Heart left ventricle (tissue), 16 donors: ENCODE data around the gene IGF1R. TPM values are rescaled to one million over a fixed set of nuclear protein-coding genes. Genes with fewer than 3 reads are reported as not detected.

ENCODE experiments used
- ATAC-seq, 4 donors: fragments of 200-7000 bp; cut with Tn5 transposase; one replicate each; pipeline ENCODE4 v1.9.1; 2020 to 2022; ENCODE audit warnings: moderate library complexity in 4 of 4, mild to moderate bottlenecking in 3 of 4, moderate number of reproducible peaks in 1 of 4
- DNase-seq, 5 donors: peaks; one replicate each; pipeline ENCODE4 v3.0.0-alpha.2; 2020
- H3K27ac ChIP-seq, 12 donors: fragments of 200-600 bp; sonication (generic) in 4 of 12; one replicate each; pipeline versions ENCODE4 v1.5.0 to v1.8.0; 2016 to 2022; ENCODE audit warnings: mild to moderate bottlenecking in 2 of 12
- H3K27me3 ChIP-seq, 9 donors: fragments of 200-600 bp; sonication (generic) in 2 of 9; one replicate each; pipeline versions ENCODE4 v1.5.1 to v1.8.0; 2016 to 2022; ENCODE audit warnings: mild to moderate bottlenecking in 3 of 9
- H3K36me3 ChIP-seq, 9 donors: fragments of 200-600 bp; sonication (generic) in 2 of 9; one replicate each; pipeline versions ENCODE4 v1.5.0 to v1.8.0; 2018 to 2022; ENCODE audit warnings: mild to moderate bottlenecking in 2 of 9
- H3K4me1 ChIP-seq, 12 donors: fragments of 200-600 bp; sonication (generic) in 4 of 12; one replicate each; pipeline versions ENCODE4 v1.5.0 to v1.8.0; 2016 to 2022; ENCODE audit warnings: mild to moderate bottlenecking in 3 of 12
- H3K4me3 ChIP-seq, 12 donors: fragments of 200-600 bp; sonication (generic) in 4 of 12; one replicate each; pipeline versions ENCODE4 v1.5.0 to v1.8.0; 2017 to 2022; ENCODE audit warnings: mild to moderate bottlenecking in 9 of 12, moderate library complexity in 4 of 12
- H3K9me3 ChIP-seq, 12 donors: fragments of 200-600 bp; sonication (generic) in 4 of 12; one replicate each; pipeline versions ENCODE4 v1.5.0 to v1.8.0; 2016 to 2022; ENCODE audit warnings: mild to moderate bottlenecking in 1 of 12
- POLR2A ChIP-seq, 2 donors: fragments of 450-650 bp; IDR thresholded peaks; one replicate each; pipeline ENCODE4 v1.6.1; 2017; ENCODE audit warnings: antibody characterized with exemption in 2 of 2, mild to moderate bottlenecking in 2 of 2, moderate library complexity in 2 of 2
- WGBS, 4 donors: extraction: QIAGEN DNeasy Blood & Tissue Kit in 2 of 4; methylation state at CpG; one replicate each; pipeline versions ENCODE4 v1.1.5 to v1.1.7; 2013 to 2018; 5-methylcytosine and 5-hydroxymethylcytosine counted together
- intact Hi-C, 10 donors: fragments of 100-400 bp; cut with DNase I; formaldehyde crosslinking; loops; one replicate each; pipeline versions ENCODE4 v1.11.1 to v1.14.2; 2022
- polyA plus RNA-seq, 2 donors: library from polyadenylated mRNA; stranded (reverse); fragments of 200-250 nt; gene quantifications; one replicate each; pipeline ENCODE4 v1.2.3, GENCODE V29; 2013
- total RNA-seq, 9 donors: library from RNA; depleted of rRNA in 2 of 9; stranded (reverse); fragments of >200 nt in 2 of 9; fragmentation: NEBNext Ultra II Directional in 3 of 9; extraction: Animal tissue kit (Norgen Biotek cat#: 25700) in 3 of 9; gene quantifications; one replicate each; pipeline versions ENCODE4 v1.1.0 to v1.2.4, GENCODE V29; 2016 to 2023
- TF ChIP-seq, protein P1 (sequence below), 12 donors: fragments of 200-600 bp; sonication (generic) in 4 of 12; IDR thresholded peaks; one replicate each; pipeline versions ENCODE4 v1.5.0 to v1.8.0; 2018 to 2022; ENCODE audit warnings: antibody characterized with exemption in 12 of 12, mild to moderate bottlenecking in 5 of 12
- donor health status: ischemic (EF 13 %, LVEDD 7.1; RV severe dilation, severe dysfunction).
- donor health status: healthy with polysubstance abuse.
- donor health status: DM: no; HTN: yes; CAD: no.
- donor health status: DM: no; HTN: no; CAD: no.
- donor health status: ischemic (EF 25% LVEDD 6.9; RV normal size, moderate dysfunction).
- donor health status: ischemic (EF 25% LVEDD 5.7; RV mildly dilated, moderate dysfunction).
- donor health status: healthy.
- donor health status: DM: yes; HTN: yes; CAD: no.
- donor health status: ischemic (EF 35%, LVEDD 5.7; RV mildly dilated, moderate dysfunction).
- donor health status: nonischemic (EF 11% LVEDD 7.7; RV severe dilation, severe dysfunction).
- donor health status: DM: yes; HTN: yes; CAD: no.
- donor health status: PGD.
- donor health status: ischemic (EF 29% LVEDD 5.4; RV normal size, mild dysfunction).
- donor health status: nonischemic (EF 23%, LVEDD 6.1; RV moderate dilation, normal function).

The IGF1R gene
- total and polyA plus RNA-seq, 11 donors: 7.4 to 93.1 (median 40.5) TPM

DNA sequence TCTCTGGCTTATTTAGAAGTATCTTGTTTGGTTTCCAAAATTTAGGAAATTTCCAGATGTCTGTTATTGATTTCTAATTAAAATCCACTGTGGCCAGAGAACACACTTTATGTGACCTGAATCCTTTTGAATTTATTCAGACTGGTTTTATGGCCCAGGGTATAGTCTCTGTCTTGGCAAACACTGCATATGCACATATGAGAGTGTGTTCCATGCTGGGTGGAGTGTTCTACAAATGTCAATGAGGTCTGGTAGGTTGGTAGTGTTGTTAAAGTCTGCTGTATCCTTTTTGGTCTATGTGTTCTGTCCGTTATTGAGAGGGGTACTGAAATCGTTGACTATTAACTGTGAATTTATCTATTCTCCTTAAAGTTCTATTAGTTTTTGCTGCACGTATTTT, 329.1 kb downstream of the IGF1R start:
- H3K4me3 ChIP-seq: no peak overlapping the region
- no peaks in the 10 kb centered on the region for H3K36me3 ChIP-seq
- 92 to 95% (median 93%) methylated on average over 3 of the region's 3 CpGs for WGBS, 4 donors
- no peaks in the 10 kb centered on the region for H3K27me3 ChIP-seq
- peaks cover 0 to 10% (median 0%) of the 10 kb centered on the region in 12 donors for H3K9me3 ChIP-seq
- H3K27ac ChIP-seq: no peak overlapping the region
- peaks cover 0 to 11% (median 0%) of the 10 kb centered on the region in 12 donors for H3K4me1 ChIP-seq
- ATAC-seq: no peak
- no peak for DNase-seq
- no peak for TF ChIP-seq POLR2A (IDR thresholded peaks at IDR 0.05)
- TF ChIP-seq, protein P1, sequence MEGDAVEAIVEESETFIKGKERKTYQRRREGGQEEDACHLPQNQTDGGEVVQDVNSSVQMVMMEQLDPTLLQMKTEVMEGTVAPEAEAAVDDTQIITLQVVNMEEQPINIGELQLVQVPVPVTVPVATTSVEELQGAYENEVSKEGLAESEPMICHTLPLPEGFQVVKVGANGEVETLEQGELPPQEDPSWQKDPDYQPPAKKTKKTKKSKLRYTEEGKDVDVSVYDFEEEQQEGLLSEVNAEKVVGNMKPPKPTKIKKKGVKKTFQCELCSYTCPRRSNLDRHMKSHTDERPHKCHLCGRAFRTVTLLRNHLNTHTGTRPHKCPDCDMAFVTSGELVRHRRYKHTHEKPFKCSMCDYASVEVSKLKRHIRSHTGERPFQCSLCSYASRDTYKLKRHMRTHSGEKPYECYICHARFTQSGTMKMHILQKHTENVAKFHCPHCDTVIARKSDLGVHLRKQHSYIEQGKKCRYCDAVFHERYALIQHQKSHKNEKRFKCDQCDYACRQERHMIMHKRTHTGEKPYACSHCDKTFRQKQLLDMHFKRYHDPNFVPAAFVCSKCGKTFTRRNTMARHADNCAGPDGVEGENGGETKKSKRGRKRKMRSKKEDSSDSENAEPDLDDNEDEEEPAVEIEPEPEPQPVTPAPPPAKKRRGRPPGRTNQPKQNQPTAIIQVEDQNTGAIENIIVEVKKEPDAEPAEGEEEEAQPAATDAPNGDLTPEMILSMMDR (IDR thresholded peaks at IDR 0.05): no peak
- intact Hi-C loops: no loop called here

DNA sequence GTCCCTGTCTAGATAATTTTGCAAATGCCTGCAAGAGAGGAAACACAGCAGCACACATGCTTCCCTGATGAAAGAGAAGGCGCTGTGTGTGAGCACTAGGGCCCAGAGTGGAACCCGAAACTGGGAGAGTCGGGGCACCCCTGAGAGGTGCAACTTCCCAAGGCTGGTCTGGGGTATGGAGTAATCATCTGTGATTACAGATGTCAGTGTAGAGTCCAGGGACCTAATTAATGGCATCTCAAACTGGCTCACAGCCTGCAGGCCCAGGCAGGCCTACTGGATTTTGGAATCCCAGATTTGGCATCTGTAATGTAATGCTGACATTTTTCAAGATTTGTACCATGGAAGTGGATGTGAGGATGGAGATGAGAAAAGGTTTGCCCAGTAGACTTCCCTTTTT, 329.8 kb downstream of the IGF1R start:
- Histone ChIP-seq H3K4me1 (peaks cover 0 to 15% (median 3%) of the 10 kb centered on the region in 12 donors), H3K9me3 (peaks cover 0 to 10% (median 0%) of the 10 kb centered on the region in 12 donors), H3K27me3 (no peaks in the 10 kb centered on the region), H3K4me3 (no peak overlapping the region), H3K27ac (no peak overlapping the region), H3K36me3 (no peaks in the 10 kb centered on the region)
- ATAC-seq (no peak), DNase-seq (no peak)
- 93 to 94% (median 93%) methylated on average over 3 of the region's 3 CpGs for WGBS, 4 donors
- TF ChIP-seq, protein P1 (IDR thresholded peaks at IDR 0.05): no peak
- no peak for TF ChIP-seq POLR2A (IDR thresholded peaks at IDR 0.05)
- intact Hi-C loops: no loop called here

DNA sequence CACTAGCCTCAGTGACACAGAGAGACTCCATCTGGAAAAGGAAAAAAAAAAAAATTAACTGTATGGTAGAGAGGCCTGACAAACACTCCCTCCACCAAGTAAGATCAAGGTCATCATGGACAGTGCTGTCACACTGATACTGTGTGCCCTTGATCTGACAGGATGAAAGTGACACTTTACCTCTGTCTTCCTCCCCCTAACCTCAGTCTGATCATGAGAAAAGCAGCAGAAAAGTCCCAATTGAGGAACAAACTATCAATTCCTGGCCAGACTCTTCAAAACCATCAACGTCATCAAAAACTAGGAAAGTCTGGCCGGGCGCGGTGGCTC, 332.5 kb downstream of the IGF1R start:
- ATAC-seq (peak in 1 of 4 donors; percentile 13), DNase-seq (no peak)
- Histone ChIP-seq H3K4me3 (no peak overlapping the region), H3K4me1 (peaks cover 0 to 25% (median 13%) of the 10 kb centered on the region in 12 donors), H3K36me3 (no peaks in the 10 kb centered on the region), H3K27me3 (no peaks in the 10 kb centered on the region), H3K9me3 (peaks cover 0 to 10% (median 0%) of the 10 kb centered on the region in 12 donors), H3K27ac (peak overlapping the region in 1 of 12 donors; percentile 15)
- WGBS, 4 donors: 90 to 98% (median 95%) methylated on average over 4 of the region's 4 CpGs
- intact Hi-C loops: no loop called here
- TF ChIP-seq POLR2A (IDR thresholded peaks at IDR 0.05): no peak
- TF ChIP-seq, protein P1 (IDR thresholded peaks at IDR 0.05): no peak

DNA sequence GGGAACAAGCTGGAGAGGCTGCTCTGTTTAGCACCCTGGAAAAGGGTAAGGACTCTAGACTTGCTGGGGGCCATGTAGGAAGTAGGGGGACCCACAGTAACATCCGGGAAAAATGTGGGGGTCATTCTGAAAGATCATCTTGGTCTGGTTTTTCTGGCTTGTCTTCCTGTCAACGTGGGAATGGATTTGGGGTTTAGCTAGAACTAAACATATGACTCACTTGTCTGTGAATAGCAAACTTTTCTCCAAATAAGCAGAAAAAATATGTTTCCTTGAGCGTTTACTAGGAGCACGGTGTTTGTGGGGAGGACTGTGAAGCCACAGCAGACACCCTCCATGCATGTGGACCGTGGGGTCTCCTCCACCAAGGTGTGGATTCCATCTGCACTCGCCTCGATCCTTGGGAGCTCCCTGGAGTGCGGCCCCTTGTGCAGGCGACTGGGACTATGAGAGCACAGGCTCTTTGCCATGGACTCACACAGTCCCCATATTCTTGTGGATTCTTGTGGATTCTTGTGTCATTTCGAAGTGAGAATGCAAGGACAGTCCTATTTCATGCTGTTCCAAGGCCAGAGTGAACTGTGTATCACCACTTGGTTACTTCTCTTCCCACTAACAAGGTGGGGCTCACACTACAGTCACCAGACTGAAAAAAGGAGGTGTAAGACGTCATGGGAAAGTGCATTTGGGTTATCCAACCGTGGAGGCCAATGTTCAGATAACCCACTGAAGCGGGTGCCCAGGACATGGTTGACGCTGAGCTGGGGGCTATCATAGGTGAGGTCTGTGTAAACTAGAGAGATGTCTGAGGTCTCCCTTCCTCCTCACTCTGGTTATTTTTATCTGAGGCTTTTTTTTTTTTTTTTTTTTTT, 333.7 kb downstream of the IGF1R start:
- H3K4me1 ChIP-seq: peaks cover 0 to 25% (median 13%) of the 10 kb centered on the region in 12 donors
- 83 to 91% (median 86%) methylated on average over 14 of the region's 14 CpGs for WGBS, 4 donors
- TF ChIP-seq, protein P1 (IDR thresholded peaks at IDR 0.05): no peak
- TF ChIP-seq POLR2A (IDR thresholded peaks at IDR 0.05): no peak
- H3K36me3 ChIP-seq: no peaks in the 10 kb centered on the region
- ATAC-seq (no peak), DNase-seq (no peak)
- H3K9me3 ChIP-seq: peaks cover 0 to 10% (median 0%) of the 10 kb centered on the region in 12 donors
- no peak overlapping the region for H3K27ac ChIP-seq
- intact Hi-C loops: no loop called here
- H3K27me3 ChIP-seq: no peaks in the 10 kb centered on the region
- H3K4me3 ChIP-seq: no peak overlapping the region
